H1 (cell line): ENCODE measurements around the gene FBH1. TPM values are rescaled to one million over a fixed set of nuclear protein-coding genes. Genes with fewer than 3 reads are reported as not detected.

ENCODE experiments used
- CTCF ChIA-PET: fragments of 300-600 bp; sonication (Branson Sonifier 250); formaldehyde crosslinking; loops from one replicate; lab custom pipeline; 2021; ENCODE audit not compliant: partially characterized antibody; lab: Charles Lee
- POLR2A ChIA-PET: fragments of 300-600 bp; sonication (Branson Sonifier 250); formaldehyde crosslinking; loops from one replicate; lab custom pipeline; 2021; ENCODE audit warnings: inconsistent platforms; ENCODE audit not compliant: partially characterized antibody; lab: Charles Lee
- DNase-seq, 2 experiments: peaks; one replicate each; pipeline versions ENCODE4 v3.0.0 to v3.0.0-alpha.2; 2010 to 2022; ENCODE audit warnings: low spot score in 2 of 2, low read depth in 1 of 2, mixed read lengths in 1 of 2
- FAIRE-seq: peaks from 2 replicates; lab custom pipeline; 2011; peaks lifted over from hg19 to GRCh38; lab: Jason Lieb, UNC
- H2AFZ ChIP-seq: 2 replicates; pipeline ENCODE4 v1.8.1; 2012; ENCODE audit warnings: low read length, inconsistent platforms
- H2AK5ac ChIP-seq: 2 replicates; pipeline ENCODE4 v1.6.1; 2013; ENCODE audit warnings: low read depth, low read length
- H2BK120ac ChIP-seq: replicated peaks from 2 replicates; pipeline ENCODE3; 2013; ENCODE audit warnings: low read depth, low read length, inconsistent platforms
- H2BK12ac ChIP-seq: 2 replicates; pipeline ENCODE4 v1.6.1; 2013; ENCODE audit warnings: low read depth, low read length
- H2BK15ac ChIP-seq: 2 replicates; pipeline ENCODE4 v1.6.1; 2013; ENCODE audit warnings: low read length
- H2BK20ac ChIP-seq: 2 replicates; pipeline ENCODE4 v1.6.1; 2013; ENCODE audit warnings: low read length
- H2BK5ac ChIP-seq: 2 replicates; pipeline ENCODE4 v1.6.1; 2013; ENCODE audit warnings: low read depth, low read length
- H3K14ac ChIP-seq: 2 replicates; pipeline ENCODE4 v1.6.1; 2013; ENCODE audit warnings: inconsistent platforms; ENCODE audit not compliant: insufficient read length
- H3K18ac ChIP-seq: 2 replicates; pipeline ENCODE4 v1.6.1; 2013; ENCODE audit warnings: low read length; ENCODE audit errors: extremely low read depth
- H3K23ac ChIP-seq: 2 replicates; pipeline ENCODE4 v1.6.1; 2013; ENCODE audit warnings: inconsistent platforms; ENCODE audit not compliant: insufficient read length
- H3K23me2 ChIP-seq: 2 replicates; pipeline ENCODE4 v1.6.1; 2013; ENCODE audit warnings: low read depth, low read length
- H3K27ac ChIP-seq: 2 replicates; pipeline ENCODE4 v1.6.1; 2011; ENCODE audit warnings: low read depth, low read length, inconsistent platforms
- H3K27me3 ChIP-seq, 4 experiments: replicated peaks in 1 of 4; 1 replicate in 1 of 4; 2 replicates in 3 of 4; pipeline versions ENCODE4 v1.6.1 to v1.8.1; 2011 to 2013; ENCODE audit warnings: low read length in 3 of 4, mild to moderate bottlenecking in 3 of 4, inconsistent platforms in 2 of 4, mixed read lengths in 2 of 4, moderate library complexity in 1 of 4; ENCODE audit not compliant: control insufficient read depth in 3 of 4, insufficient read depth in 3 of 4; ENCODE audit errors: extremely low read depth in 1 of 4
- H3K36me3 ChIP-seq, 4 experiments: 2 replicates each; pipeline versions ENCODE4 v1.6.1 to v1.8.1; 2011 to 2013; ENCODE audit warnings: mild to moderate bottlenecking in 4 of 4, low read length in 3 of 4, moderate library complexity in 2 of 4, control low read depth in 1 of 4, inconsistent platforms in 1 of 4; ENCODE audit not compliant: insufficient read depth in 4 of 4, control insufficient read depth in 2 of 4
- H3K4ac ChIP-seq: replicated peaks from 2 replicates; pipeline ENCODE3; 2013; ENCODE audit warnings: low read length, low read depth, mixed read lengths, inconsistent platforms; ENCODE audit not compliant: insufficient read length
- H3K4me1 ChIP-seq, 4 experiments: replicated peaks in 1 of 4; 1 replicate in 1 of 4; 2 replicates in 3 of 4; pipeline versions ENCODE4 v1.6.1 to v1.8.1; 2011 to 2013; ENCODE audit warnings: low read length in 3 of 4, inconsistent platforms in 2 of 4, mixed read lengths in 1 of 4; ENCODE audit not compliant: insufficient read depth in 4 of 4, control insufficient read depth in 3 of 4
- H3K4me2 ChIP-seq, 2 experiments: 2 replicates each; pipeline versions ENCODE4 v1.6.1 to v1.8.1; 2011 to 2013; ENCODE audit warnings: low read depth in 2 of 2, low read length in 2 of 2, control low read depth in 1 of 2, inconsistent platforms in 1 of 2, mild to moderate bottlenecking in 1 of 2; ENCODE audit not compliant: insufficient read depth in 1 of 2
- H3K4me3 ChIP-seq, 4 experiments: fragments of 200-600, 300-600 bp in 1 of 4; sonication (generic), shearing (Covaris generic), sonication (Bioruptor Twin) in 1 of 4; 2 replicates each; pipeline versions ENCODE4 v1.5.1 to v1.8.1; 2011 to 2016; ENCODE audit warnings: low read length in 4 of 4, low read depth in 3 of 4, control low read depth in 2 of 4, inconsistent platforms in 2 of 4, mild to moderate bottlenecking in 2 of 4, mixed read lengths in 1 of 4, moderate library complexity in 1 of 4; ENCODE audit not compliant: insufficient read depth in 2 of 4; ENCODE audit errors: extremely low read depth in 1 of 4
- H3K56ac ChIP-seq: replicated peaks from 2 replicates; pipeline ENCODE3; 2013; ENCODE audit warnings: low read depth, mild to moderate bottlenecking, mixed read lengths, low read length, inconsistent platforms; ENCODE audit not compliant: insufficient read length
- H3K79me1 ChIP-seq: 2 replicates; pipeline ENCODE4 v1.6.1; 2013; ENCODE audit warnings: low read depth, low read length, control low read depth
- H3K79me2 ChIP-seq, 2 experiments: 2 replicates each; pipeline versions ENCODE4 v1.6.1 to v1.8.1; 2012 to 2013; ENCODE audit warnings: low read length in 2 of 2, mild to moderate bottlenecking in 2 of 2, inconsistent platforms in 1 of 2; ENCODE audit not compliant: insufficient read depth in 2 of 2, control insufficient read depth in 1 of 2
- H3K9ac ChIP-seq, 4 experiments: replicated peaks in 1 of 4; 1 replicate in 1 of 4; 2 replicates in 3 of 4; pipeline versions ENCODE4 v1.6.1 to v1.8.1; 2011 to 2013; ENCODE audit warnings: low read depth in 3 of 4, low read length in 3 of 4, control low read depth in 2 of 4, mild to moderate bottlenecking in 2 of 4, moderate library complexity in 2 of 4, inconsistent platforms in 1 of 4; ENCODE audit errors: extremely low read depth in 1 of 4
- H3K9me3 ChIP-seq, 2 experiments: 2 replicates each; pipeline versions ENCODE4 v1.6.1 to v1.8.1; 2012 to 2013; ENCODE audit warnings: mild to moderate bottlenecking in 2 of 2, moderate library complexity in 2 of 2, control low read depth in 1 of 2, inconsistent platforms in 1 of 2, low read depth in 1 of 2, low read length in 1 of 2, mixed read lengths in 1 of 2; ENCODE audit not compliant: insufficient read depth in 2 of 2
- H4K20me1 ChIP-seq, 2 experiments: replicated peaks in 1 of 2; 2 replicates each; pipeline versions ENCODE3 to v1.8.1; 2011 to 2013; ENCODE audit warnings: inconsistent platforms in 2 of 2, low read length in 2 of 2, mild to moderate bottlenecking in 1 of 2; ENCODE audit not compliant: insufficient read depth in 2 of 2, control insufficient read depth in 1 of 2
- H4K5ac ChIP-seq: 2 replicates; pipeline ENCODE4 v1.6.1; 2013; ENCODE audit warnings: low read length, low read depth, mixed read lengths, inconsistent platforms; ENCODE audit not compliant: insufficient read length
- H4K8ac ChIP-seq: 2 replicates; pipeline ENCODE4 v1.8.0; 2013; ENCODE audit warnings: mild to moderate bottlenecking, moderate library complexity, low read length, inconsistent platforms; ENCODE audit not compliant: insufficient read depth; ENCODE audit errors: extremely low read depth
- H4K91ac ChIP-seq: replicated peaks from 2 replicates; pipeline ENCODE3; 2013; ENCODE audit warnings: low read length, mixed read lengths, inconsistent platforms; ENCODE audit not compliant: insufficient read length
- ASH2L ChIP-seq: fragments of 200-600, 300-600 bp; sonication (generic); IDR thresholded peaks from one replicate; pipeline ENCODE4 v1.7.1; 2017; ENCODE audit warnings: low read length
- CBX8 ChIP-seq: fragments of 300-800, 300-1000 bp; sonication (generic); IDR thresholded peaks from 2 replicates; pipeline ENCODE4 v1.7.1; 2016; ENCODE audit warnings: low read depth, low read length, borderline replicate concordance
- EZH2 ChIP-seq: fragments of 200-600 bp; sonication (generic); IDR thresholded peaks from 2 replicates; pipeline ENCODE4 v1.7.1; 2012; ENCODE audit warnings: low read depth, mild to moderate bottlenecking, moderate library complexity, low read length, inconsistent platforms; ENCODE audit not compliant: severe bottlenecking
- TAF1 ChIP-seq: IDR thresholded peaks from 2 replicates; pipeline ENCODE4 v1.6.1; 2011; ENCODE audit warnings: mild to moderate bottlenecking, low read depth, low read length
- WGBS, 2 experiments: shearing (Covaris generic) in 1 of 2; methylation state at CpG; one replicate each; pipeline versions ENCODE4 v1.1.6 to v1.1.7; 2013 to 2015; ENCODE audit warnings: low lambda C conversion rate in 2 of 2, mixed read lengths in 2 of 2, inconsistent platforms in 1 of 2, low coverage in 1 of 2, missing lambda C conversion rate in 1 of 2; ENCODE audit not compliant: insufficient replicate concordance in 2 of 2, insufficient coverage in 1 of 2, insufficient read length in 1 of 2; ENCODE audit errors: extremely low coverage in 1 of 2, missing lambda C conversion rate in 1 of 2; 5-methylcytosine and 5-hydroxymethylcytosine counted together
- polyA plus RNA-seq, 7 experiments: library from polyadenylated mRNA; depleted of rRNA in 3 of 7; stranded (reverse) in 5 of 7; unstranded in 2 of 7; fragments of >200 nt in 5 of 7; fragments of 200-250 nt in 2 of 7; gene quantifications; 1 replicate in 5 of 7; 2 replicates in 1 of 7; 4 replicates in 1 of 7; pipeline versions ENCODE4 v1.2.1 to v1.2.3, GENCODE V29; 2011 to 2013; ENCODE audit warnings: missing spikeins in 2 of 7, mixed read lengths in 2 of 7
- total RNA-seq: library from RNA; stranded (reverse); fragmentation: NEBNext Ultra II Directional; extraction: Animal tissue kit (Norgen Biotek cat#: 25700); gene quantifications from 2 replicates; pipeline ENCODE4 v1.2.1, GENCODE V29; 2021

FBH1 gene
- total and polyA plus RNA-seq, 2 of the 8 experiments (the other 6 are each of a cell fraction or from before 2014, with no cell fraction given), result 31.1 to 51.8 TPM

- Histone ChIP-seq H2BK15ac (no peak overlapping the region), H4K91ac (no peak overlapping the region), H4K8ac (no peak overlapping the region), H3K4ac (no peak overlapping the region), H2BK20ac (no peak overlapping the region), H3K14ac (no peak overlapping the region), H3K4me1 (peaks cover 0 to 5% (median 0%) of the 10 kb centered on the region in 4 experiments; a peak in 2 of 7 replicates), H2BK12ac (no peak overlapping the region), H3K27me3 (no peaks in the 10 kb centered on the region; a peak in 1 of 7 replicates), H3K9ac (no peak overlapping the region), H4K20me1 (peaks cover 16 to 18% of the 10 kb centered on the region in 2 experiments), H3K4me3 (no peak overlapping the region), H2AFZ (no peak overlapping the region), H3K27ac (no peak overlapping the region), H3K36me3 (peaks cover 0 to 29% (median 13%) of the 10 kb centered on the region in 4 experiments; a peak in 6 of 8 replicates), H3K56ac (no peak overlapping the region), H2BK120ac (no peak overlapping the region), H3K79me1 (peaks cover 8% of the 10 kb centered on the region; the same call in 1 of the 2 replicates), H3K79me2 (peaks cover 0 to 55% of the 10 kb centered on the region in 2 experiments; a peak in 3 of 4 replicates), H3K18ac (no peak overlapping the region), H3K4me2 (no peak overlapping the region), H3K9me3 (no peaks in the 10 kb centered on the region), H3K23me2 (no peaks in the 10 kb centered on the region), H2BK5ac (no peak overlapping the region), H4K5ac (no peak overlapping the region), H3K23ac (no peak overlapping the region), H2AK5ac (no peak overlapping the region)
- ChIA-PET POLR2A (interaction anchor here (0.5 to 0.6 kb wide), 2 partner anchors 221 to 259 kb away, joined by 3 read pairs; no protein-coding TSS in a partner anchor), CTCF (no interaction called here)
- WGBS, 2 experiments, result 85% methylated on average over 5 of the region's 5 CpGs; no CpG with 5 or more reads in 1 of the 2 experiments
- TF ChIP-seq CBX8, result no peak
- TF ChIP-seq TAF1, result no peak
- TF ChIP-seq EZH2, result no peak
- no peak for TF ChIP-seq ASH2L
- DNase-seq (no peak), FAIRE-seq (no peak)
Measured at GRCh38 chr10:5896208-5897052, 6.4 kb downstream of the FBH1 start.
